ENCODE measurements around the gene RNF123. TPM values are rescaled to one million over a fixed set of nuclear protein-coding genes. Genes with fewer than 3 reads are reported as not detected.

The RNF123 gene
- total RNA-seq, 1 experiment from 2014 or later = 71.9 TPM

DNA sequence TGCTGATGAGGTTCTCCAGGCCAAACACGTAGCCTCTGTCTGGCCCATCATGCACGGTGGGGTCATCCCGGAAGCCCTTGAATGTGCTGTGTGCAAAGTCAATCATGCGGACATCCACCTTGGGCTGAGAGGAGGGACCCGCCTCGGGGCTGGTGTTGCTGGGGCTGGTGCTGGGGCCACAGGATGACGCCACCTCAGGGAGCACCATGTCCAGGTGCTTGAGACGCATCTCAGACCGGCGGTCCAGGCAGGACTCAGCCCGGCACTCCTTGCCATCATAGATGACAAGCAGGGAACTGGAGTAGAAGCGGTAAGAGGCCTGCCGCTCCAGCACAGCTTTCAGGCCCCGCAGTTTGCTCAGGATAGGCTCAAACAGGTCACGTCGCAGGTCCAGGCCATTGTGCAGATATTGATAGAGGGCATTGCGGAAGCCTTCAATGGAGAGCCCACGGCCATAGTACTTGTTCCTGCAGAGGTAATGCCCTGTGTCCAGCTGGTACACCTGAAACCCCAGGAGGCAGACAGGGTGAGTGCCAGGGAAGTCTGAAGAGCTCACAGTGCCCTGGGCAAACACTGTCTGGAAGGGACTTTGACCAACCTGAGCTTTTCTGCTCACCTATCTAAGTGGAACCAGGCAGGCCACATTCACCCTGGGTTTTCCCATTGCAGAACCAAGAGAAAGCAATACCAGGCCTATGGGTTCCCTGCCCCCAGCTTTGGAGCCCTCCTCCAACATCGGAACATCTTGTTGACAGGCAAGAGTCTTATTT, 38.0 kb downstream of the RNF123 start (continued):
- TF ChIP-seq, protein P1, sequence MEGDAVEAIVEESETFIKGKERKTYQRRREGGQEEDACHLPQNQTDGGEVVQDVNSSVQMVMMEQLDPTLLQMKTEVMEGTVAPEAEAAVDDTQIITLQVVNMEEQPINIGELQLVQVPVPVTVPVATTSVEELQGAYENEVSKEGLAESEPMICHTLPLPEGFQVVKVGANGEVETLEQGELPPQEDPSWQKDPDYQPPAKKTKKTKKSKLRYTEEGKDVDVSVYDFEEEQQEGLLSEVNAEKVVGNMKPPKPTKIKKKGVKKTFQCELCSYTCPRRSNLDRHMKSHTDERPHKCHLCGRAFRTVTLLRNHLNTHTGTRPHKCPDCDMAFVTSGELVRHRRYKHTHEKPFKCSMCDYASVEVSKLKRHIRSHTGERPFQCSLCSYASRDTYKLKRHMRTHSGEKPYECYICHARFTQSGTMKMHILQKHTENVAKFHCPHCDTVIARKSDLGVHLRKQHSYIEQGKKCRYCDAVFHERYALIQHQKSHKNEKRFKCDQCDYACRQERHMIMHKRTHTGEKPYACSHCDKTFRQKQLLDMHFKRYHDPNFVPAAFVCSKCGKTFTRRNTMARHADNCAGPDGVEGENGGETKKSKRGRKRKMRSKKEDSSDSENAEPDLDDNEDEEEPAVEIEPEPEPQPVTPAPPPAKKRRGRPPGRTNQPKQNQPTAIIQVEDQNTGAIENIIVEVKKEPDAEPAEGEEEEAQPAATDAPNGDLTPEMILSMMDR (IDR thresholded peaks at IDR 0.05 in 2 of 3, conservative IDR thresholded peaks at IDR 0.05 in 1 of 3; ENCODE audit: borderline replicate concordance in 1 of 3, insufficient read depth in 1 of 3, low read depth in 2 of 3, low read length in 2 of 3) = no peak
- TF ChIP-seq, protein P2, sequence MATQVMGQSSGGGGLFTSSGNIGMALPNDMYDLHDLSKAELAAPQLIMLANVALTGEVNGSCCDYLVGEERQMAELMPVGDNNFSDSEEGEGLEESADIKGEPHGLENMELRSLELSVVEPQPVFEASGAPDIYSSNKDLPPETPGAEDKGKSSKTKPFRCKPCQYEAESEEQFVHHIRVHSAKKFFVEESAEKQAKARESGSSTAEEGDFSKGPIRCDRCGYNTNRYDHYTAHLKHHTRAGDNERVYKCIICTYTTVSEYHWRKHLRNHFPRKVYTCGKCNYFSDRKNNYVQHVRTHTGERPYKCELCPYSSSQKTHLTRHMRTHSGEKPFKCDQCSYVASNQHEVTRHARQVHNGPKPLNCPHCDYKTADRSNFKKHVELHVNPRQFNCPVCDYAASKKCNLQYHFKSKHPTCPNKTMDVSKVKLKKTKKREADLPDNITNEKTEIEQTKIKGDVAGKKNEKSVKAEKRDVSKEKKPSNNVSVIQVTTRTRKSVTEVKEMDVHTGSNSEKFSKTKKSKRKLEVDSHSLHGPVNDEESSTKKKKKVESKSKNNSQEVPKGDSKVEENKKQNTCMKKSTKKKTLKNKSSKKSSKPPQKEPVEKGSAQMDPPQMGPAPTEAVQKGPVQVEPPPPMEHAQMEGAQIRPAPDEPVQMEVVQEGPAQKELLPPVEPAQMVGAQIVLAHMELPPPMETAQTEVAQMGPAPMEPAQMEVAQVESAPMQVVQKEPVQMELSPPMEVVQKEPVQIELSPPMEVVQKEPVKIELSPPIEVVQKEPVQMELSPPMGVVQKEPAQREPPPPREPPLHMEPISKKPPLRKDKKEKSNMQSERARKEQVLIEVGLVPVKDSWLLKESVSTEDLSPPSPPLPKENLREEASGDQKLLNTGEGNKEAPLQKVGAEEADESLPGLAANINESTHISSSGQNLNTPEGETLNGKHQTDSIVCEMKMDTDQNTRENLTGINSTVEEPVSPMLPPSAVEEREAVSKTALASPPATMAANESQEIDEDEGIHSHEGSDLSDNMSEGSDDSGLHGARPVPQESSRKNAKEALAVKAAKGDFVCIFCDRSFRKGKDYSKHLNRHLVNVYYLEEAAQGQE (IDR thresholded peaks at IDR 0.05; ENCODE audit: low read depth) = no peak

DNA sequence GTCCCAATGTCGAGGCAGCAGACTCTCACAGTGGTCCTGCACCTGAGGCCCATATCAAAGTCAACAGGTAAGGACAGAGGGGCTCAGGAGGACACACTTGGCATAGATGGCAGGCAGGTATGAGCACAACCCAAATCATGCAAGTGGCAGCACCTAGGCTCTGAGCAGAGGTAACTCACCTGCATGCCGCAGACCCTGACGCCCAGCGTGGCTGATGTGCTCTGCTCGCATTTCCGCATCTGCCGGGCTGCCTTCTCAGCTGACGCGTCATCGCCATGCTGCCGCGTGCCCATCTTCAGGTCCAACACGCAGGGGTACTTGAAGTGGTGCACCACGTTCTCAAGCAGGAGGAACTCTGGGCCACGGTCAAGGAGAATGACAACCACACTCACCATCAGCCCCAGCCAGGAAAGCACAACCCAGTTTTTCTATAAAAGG, 38.6 kb downstream of the RNF123 start:
- DNase-seq (ENCODE audit: low read depth, low spot score) = no peak
- Histone ChIP-seq H3K9me2 (ENCODE audit: insufficient read depth) (no peaks in the 10 kb centered on the region), H4K20me1 (ENCODE audit: insufficient read depth) (no peaks in the 10 kb centered on the region), H3K27ac (ENCODE audit: low read depth, low read length) (no peak overlapping the region), H2AFZ (ENCODE audit: low read depth, low read length, poor library complexity, severe bottlenecking) (no peak overlapping the region), H3K4me2 (ENCODE audit: low read length) (no peak overlapping the region), H3K4me1 (ENCODE audit: control insufficient read depth in 1 of 2, insufficient read depth in 2 of 2, low read length in 2 of 2) (peaks cover 9 to 16% of the 10 kb centered on the region in 2 experiments; a peak in 3 of 4 replicates), H3K36me3 (ENCODE audit: control insufficient read depth in 1 of 2, insufficient read depth in 2 of 2, low read length in 2 of 2) (peaks cover 11 to 17% of the 10 kb centered on the region in 2 experiments; a peak in 3 of 4 replicates), H3K27me3 (ENCODE audit: insufficient read depth, low read length) (no peaks in the 10 kb centered on the region), H3K9me3 (ENCODE audit: control insufficient read depth in 1 of 2, insufficient read depth in 1 of 2, low read depth in 1 of 2, low read length in 2 of 2) (no peaks in the 10 kb centered on the region), H3K79me2 (ENCODE audit: insufficient read depth, low read length) (peaks cover 7% of the 10 kb centered on the region), H3K9ac (ENCODE audit: low read length) (no peak overlapping the region), H3K4me3 (replicated peaks in 1 of 2; ENCODE audit: low read depth in 1 of 2, low read length in 2 of 2) (no peak overlapping the region)
- CTCF ChIA-PET = interaction anchor here (1.3 kb wide), 1 partner anchor 75 kb away, joined by 3 read pairs; the partner anchor contains the start of gene INKA1
- ATAC-seq = no peak
- intact Hi-C loops (cut with micrococcal nuclease) = no loop called here
- RAD21 ChIA-PET (ENCODE audit: low non-redundant PET in 1 of 2, low total read pairs in 2 of 2, uncharacterized antibody in 2 of 2, unreplicated experiment in 2 of 2) = no interaction called here
- BruUV-seq (replicated peaks) = no TSS peak
- POLR2A ChIA-PET = no interaction called here
- TF ChIP-seq JUND (IDR thresholded peaks at IDR 0.05) (no peak), SP1 (IDR thresholded peaks at IDR 0.05; ENCODE audit: low read depth) (no peak), YY1 (IDR thresholded peaks at IDR 0.05; ENCODE audit: extremely low read depth, insufficient replicate concordance, low read depth, low read length) (no peak), ELF1 (IDR thresholded peaks at IDR 0.05; ENCODE audit: borderline replicate concordance, low read depth) (no peak), CEBPB (IDR thresholded peaks at IDR 0.05; ENCODE audit: low read depth) (no peak), RAD21 (IDR thresholded peaks at IDR 0.05; ENCODE audit: low read depth) (no peak), CBX3 (IDR thresholded peaks at IDR 0.05; ENCODE audit: low read depth) (no peak), ZFX (IDR thresholded peaks at IDR 0.05) (no peak), SRF (IDR thresholded peaks at IDR 0.05; ENCODE audit: low read depth) (no peak)
- TF ChIP-seq, protein P1 (IDR thresholded peaks at IDR 0.05 in 2 of 3, conservative IDR thresholded peaks at IDR 0.05 in 1 of 3; ENCODE audit: borderline replicate concordance in 1 of 3, insufficient read depth in 1 of 3, low read depth in 2 of 3, low read length in 2 of 3) = no peak
- TF ChIP-seq, protein P3, sequence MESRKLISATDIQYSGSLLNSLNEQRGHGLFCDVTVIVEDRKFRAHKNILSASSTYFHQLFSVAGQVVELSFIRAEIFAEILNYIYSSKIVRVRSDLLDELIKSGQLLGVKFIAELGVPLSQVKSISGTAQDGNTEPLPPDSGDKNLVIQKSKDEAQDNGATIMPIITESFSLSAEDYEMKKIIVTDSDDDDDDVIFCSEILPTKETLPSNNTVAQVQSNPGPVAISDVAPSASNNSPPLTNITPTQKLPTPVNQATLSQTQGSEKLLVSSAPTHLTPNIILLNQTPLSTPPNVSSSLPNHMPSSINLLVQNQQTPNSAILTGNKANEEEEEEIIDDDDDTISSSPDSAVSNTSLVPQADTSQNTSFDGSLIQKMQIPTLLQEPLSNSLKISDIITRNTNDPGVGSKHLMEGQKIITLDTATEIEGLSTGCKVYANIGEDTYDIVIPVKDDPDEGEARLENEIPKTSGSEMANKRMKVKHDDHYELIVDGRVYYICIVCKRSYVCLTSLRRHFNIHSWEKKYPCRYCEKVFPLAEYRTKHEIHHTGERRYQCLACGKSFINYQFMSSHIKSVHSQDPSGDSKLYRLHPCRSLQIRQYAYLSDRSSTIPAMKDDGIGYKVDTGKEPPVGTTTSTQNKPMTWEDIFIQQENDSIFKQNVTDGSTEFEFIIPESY (IDR thresholded peaks at IDR 0.05; ENCODE audit: extremely low read depth, insufficient replicate concordance, low read length) = no peak
- TF ChIP-seq, protein P4, sequence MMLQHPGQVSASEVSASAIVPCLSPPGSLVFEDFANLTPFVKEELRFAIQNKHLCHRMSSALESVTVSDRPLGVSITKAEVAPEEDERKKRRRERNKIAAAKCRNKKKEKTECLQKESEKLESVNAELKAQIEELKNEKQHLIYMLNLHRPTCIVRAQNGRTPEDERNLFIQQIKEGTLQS (IDR thresholded peaks at IDR 0.05) = no peak

Measured in HCT116 (cell line).